Keratinocyte (primary cell): ENCODE data around the gene TBX18. TPM values are rescaled to one million over a fixed set of nuclear protein-coding genes. Genes with fewer than 3 reads are reported as not detected.

Experiments used
- DNase-seq: peaks from one replicate; pipeline ENCODE4 v3.0.0-alpha.2; 2011; ENCODE audit warnings: low read depth, missing footprints, low spot score
- FAIRE-seq: peaks from 2 replicates; lab custom pipeline; 2011; peaks lifted over from hg19 to GRCh38; lab: Jason Lieb, UNC
- H2AFZ ChIP-seq: 2 replicates; pipeline ENCODE4 v1.6.0; 2012; ENCODE audit warnings: low read length, control low read depth, inconsistent platforms; ENCODE audit not compliant: control insufficient read depth
- H3K27ac ChIP-seq: 2 replicates; pipeline ENCODE4 v1.5.1; 2011; ENCODE audit warnings: low read length; ENCODE audit not compliant: control insufficient read depth, insufficient read depth
- H3K27me3 ChIP-seq: 3 replicates; pipeline ENCODE4 v1.6.0; 2011; ENCODE audit warnings: low read length; ENCODE audit not compliant: control insufficient read depth, insufficient read depth; ENCODE audit errors: extremely low read depth
- H3K36me3 ChIP-seq, 2 experiments: 2 replicates in 1 of 2; 3 replicates in 1 of 2; pipeline ENCODE4 v1.5.1; 2011; ENCODE audit warnings: low read length in 2 of 2, mild to moderate bottlenecking in 1 of 2; ENCODE audit not compliant: control insufficient read depth in 2 of 2, insufficient read depth in 2 of 2; ENCODE audit errors: extremely low read depth in 1 of 2
- H3K4me1 ChIP-seq: 3 replicates; pipeline ENCODE4 v1.5.1; 2011; ENCODE audit warnings: low read length; ENCODE audit not compliant: control insufficient read depth, insufficient read depth; ENCODE audit errors: extremely low read depth
- H3K4me2 ChIP-seq: 3 replicates; pipeline ENCODE4 v1.6.0; 2011; ENCODE audit warnings: low read depth, low read length; ENCODE audit not compliant: control insufficient read depth, insufficient read depth; ENCODE audit errors: extremely low read depth
- H3K4me3 ChIP-seq, 3 experiments: fragments of 200-600 bp in 1 of 3; sonication (generic) in 1 of 3; 2 replicates in 2 of 3; 3 replicates in 1 of 3; pipeline ENCODE4 v1.5.1; 2011 to 2016; ENCODE audit warnings: low read length in 3 of 3, mild to moderate bottlenecking in 3 of 3, control low read depth in 2 of 3, inconsistent platforms in 1 of 3, low read depth in 1 of 3, mixed read lengths in 1 of 3, mixed run types in 1 of 3, moderate library complexity in 1 of 3; ENCODE audit not compliant: control insufficient read depth in 2 of 3, insufficient read depth in 2 of 3; ENCODE audit errors: extremely low read depth in 1 of 3
- H3K79me2 ChIP-seq: 2 replicates; pipeline ENCODE4 v1.6.0; 2012; ENCODE audit warnings: low read length; ENCODE audit not compliant: control insufficient read depth, insufficient read depth
- H3K9ac ChIP-seq: 3 replicates; pipeline ENCODE4 v1.6.0; 2011; ENCODE audit warnings: low read length; ENCODE audit not compliant: control insufficient read depth, insufficient read depth; ENCODE audit errors: extremely low read depth
- H3K9me1 ChIP-seq: 3 replicates; pipeline ENCODE4 v1.6.0; 2011; ENCODE audit warnings: low read length; ENCODE audit not compliant: control insufficient read depth, insufficient read depth; ENCODE audit errors: extremely low read depth
- H3K9me3 ChIP-seq: 2 replicates; pipeline ENCODE4 v1.5.1; 2012; ENCODE audit warnings: low read depth, low read length; ENCODE audit not compliant: control insufficient read depth
- H4K20me1 ChIP-seq: 3 replicates; pipeline ENCODE4 v1.6.0; 2011; ENCODE audit warnings: low read length; ENCODE audit not compliant: control insufficient read depth, insufficient read depth; ENCODE audit errors: extremely low read depth
- EZH2 ChIP-seq: IDR thresholded peaks from one replicate; pipeline ENCODE4 v1.6.1; 2012; ENCODE audit warnings: inconsistent platforms, mild to moderate bottlenecking, low read length, moderate library complexity
- dilution Hi-C: fragments of 300-500 bp; cut with MboI; formaldehyde crosslinking; loops from one replicate; pipeline ENCODE4 v1.7.0; 2020; ENCODE audit warnings: low sequenced_read_pairs; ENCODE audit not compliant: extremely low pct_ligation_motif_present
- polyA plus RNA-seq, 5 experiments: library from polyadenylated mRNA; depleted of rRNA in 3 of 5; stranded (reverse) in 3 of 5; stranded (forward) in 1 of 5; unstranded in 1 of 5; fragments of >200 nt; gene quantifications; 1 replicate in 1 of 5; 2 replicates in 3 of 5; 3 replicates in 1 of 5; pipeline versions ENCODE4 v1.2.1 to v1.2.3, GENCODE V29; 2011 to 2012; ENCODE audit warnings: missing spikeins in 2 of 5, low read depth in 1 of 5, low replicate concordance in 1 of 5
- TF ChIP-seq, protein P1 (sequence below), 3 experiments: IDR thresholded peaks in 1 of 3; conservative IDR thresholded peaks in 1 of 3; optimal IDR thresholded peaks in 1 of 3; 2 replicates in 2 of 3; 3 replicates in 1 of 3; pipeline versions ENCODE3 to v1.5.1; 2011; ENCODE audit warnings: low read length in 3 of 3, mild to moderate bottlenecking in 3 of 3, moderate library complexity in 2 of 3, control low read depth in 1 of 3, inconsistent platforms in 1 of 3; ENCODE audit not compliant: insufficient read depth in 2 of 3; ENCODE audit errors: extremely low read depth in 1 of 3

Gene TBX18
- polyA plus RNA-seq, 1 donor (not counting 4 experiments of a cell fraction or from before 2014, with no cell fraction given), result 0.03 TPM

DNA sequence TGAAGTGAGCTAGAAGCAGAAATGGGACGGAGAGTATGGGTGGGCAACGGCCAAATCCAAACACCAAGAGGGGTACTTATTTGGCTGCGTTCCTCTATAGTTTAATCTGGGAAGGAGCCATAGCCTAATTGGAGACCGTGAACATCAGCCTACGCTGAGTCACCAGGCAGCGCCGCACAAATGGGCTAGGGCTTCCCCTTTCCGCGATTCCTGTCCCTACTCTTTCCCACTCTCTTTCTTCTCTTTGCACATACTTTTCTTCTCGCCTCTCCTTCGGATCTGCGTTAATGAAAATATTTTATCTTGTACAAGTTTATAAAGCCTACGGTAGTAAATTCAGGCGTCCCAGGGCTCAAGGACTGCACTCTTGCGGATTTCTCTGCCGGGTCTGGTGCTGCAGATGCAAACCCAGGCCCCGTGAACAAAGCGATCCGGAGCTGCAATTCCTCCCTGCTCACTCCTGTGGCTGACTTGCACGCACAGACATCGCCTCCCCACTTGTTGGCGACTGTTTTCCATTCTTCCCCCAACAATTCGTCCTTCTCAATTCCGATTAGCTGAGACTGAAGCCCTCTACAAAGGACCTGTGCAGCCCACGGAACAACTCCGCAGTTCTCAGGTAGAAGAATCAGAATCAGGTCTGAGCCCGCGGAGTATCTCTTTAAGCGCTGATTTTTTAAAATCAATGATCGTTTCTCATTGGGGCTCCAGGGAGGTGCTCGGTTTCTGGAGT lies 4.2 kb upstream of the TBX18 start:
- Histone ChIP-seq H3K27ac (no peak overlapping the region), H3K4me2 (no peak overlapping the region)
- dilution Hi-C loops, result no loop called here

DNA sequence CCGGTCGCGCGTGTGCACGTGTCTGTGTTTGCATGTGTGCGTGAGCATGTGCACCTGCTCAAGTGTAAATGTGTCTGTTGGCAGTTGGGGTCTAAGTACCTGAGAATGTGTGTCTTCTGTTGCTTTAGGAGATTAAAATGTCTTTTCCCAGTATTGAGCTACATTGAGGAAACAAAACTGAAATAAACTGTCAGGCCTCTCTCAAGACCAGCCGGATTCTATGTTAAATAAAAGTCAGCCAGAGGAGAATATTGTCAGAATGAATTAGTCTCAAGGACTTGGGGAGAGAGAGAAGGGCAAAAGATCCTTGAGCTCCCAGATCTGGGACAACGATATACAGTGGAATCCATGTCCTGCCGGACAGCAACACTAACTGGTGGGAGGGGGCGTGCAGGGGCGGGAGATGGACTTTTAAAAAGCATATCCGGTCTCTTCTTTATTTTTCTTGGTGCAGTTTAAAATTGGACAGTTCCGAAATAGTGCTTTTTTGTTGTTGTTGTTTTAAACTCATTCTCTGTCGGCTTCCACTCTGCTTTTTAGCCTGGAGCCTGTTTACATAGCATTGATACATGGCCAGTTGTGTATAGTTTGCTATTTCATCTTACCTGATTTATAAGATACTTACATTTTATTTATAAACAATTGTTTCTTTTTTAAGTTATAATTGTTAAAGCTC lies 3.3 kb upstream of the TBX18 start:
- H3K27me3 ChIP-seq, result peaks cover 80% of the 10 kb centered on the region
- no peaks in the 10 kb centered on the region for H3K36me3 ChIP-seq
- H3K79me2 ChIP-seq, result no peaks in the 10 kb centered on the region
- H3K9me1 ChIP-seq, result no peaks in the 10 kb centered on the region
- no peak for FAIRE-seq
- H3K9me3 ChIP-seq, result peaks cover 5% of the 10 kb centered on the region
- dilution Hi-C loops, result no loop called here
- H3K27ac ChIP-seq, result no peak overlapping the region
- no peak overlapping the region for H2AFZ ChIP-seq
- no peaks in the 10 kb centered on the region for H4K20me1 ChIP-seq
- H3K9ac ChIP-seq, result no peak overlapping the region
- no peak overlapping the region for H3K4me3 ChIP-seq
- H3K4me2 ChIP-seq, result no peak overlapping the region
- no peaks in the 10 kb centered on the region for H3K4me1 ChIP-seq
- TF ChIP-seq, protein P1, sequence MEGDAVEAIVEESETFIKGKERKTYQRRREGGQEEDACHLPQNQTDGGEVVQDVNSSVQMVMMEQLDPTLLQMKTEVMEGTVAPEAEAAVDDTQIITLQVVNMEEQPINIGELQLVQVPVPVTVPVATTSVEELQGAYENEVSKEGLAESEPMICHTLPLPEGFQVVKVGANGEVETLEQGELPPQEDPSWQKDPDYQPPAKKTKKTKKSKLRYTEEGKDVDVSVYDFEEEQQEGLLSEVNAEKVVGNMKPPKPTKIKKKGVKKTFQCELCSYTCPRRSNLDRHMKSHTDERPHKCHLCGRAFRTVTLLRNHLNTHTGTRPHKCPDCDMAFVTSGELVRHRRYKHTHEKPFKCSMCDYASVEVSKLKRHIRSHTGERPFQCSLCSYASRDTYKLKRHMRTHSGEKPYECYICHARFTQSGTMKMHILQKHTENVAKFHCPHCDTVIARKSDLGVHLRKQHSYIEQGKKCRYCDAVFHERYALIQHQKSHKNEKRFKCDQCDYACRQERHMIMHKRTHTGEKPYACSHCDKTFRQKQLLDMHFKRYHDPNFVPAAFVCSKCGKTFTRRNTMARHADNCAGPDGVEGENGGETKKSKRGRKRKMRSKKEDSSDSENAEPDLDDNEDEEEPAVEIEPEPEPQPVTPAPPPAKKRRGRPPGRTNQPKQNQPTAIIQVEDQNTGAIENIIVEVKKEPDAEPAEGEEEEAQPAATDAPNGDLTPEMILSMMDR (optimal IDR thresholded peaks at IDR 0.05 in 1 of 3, IDR thresholded peaks at IDR 0.05 in 1 of 3, conservative IDR thresholded peaks at IDR 0.05 in 1 of 3; ENCODE audit: extremely low read depth in 1 of 3, insufficient read depth in 2 of 3, low read length in 3 of 3), result no peak
- no peak for TF ChIP-seq EZH2
- DNase-seq, result no peak

More for the DNA sequence above, 4.2 kb upstream of the TBX18 start:
- TF ChIP-seq, protein P1 (optimal IDR thresholded peaks at IDR 0.05 in 1 of 3, IDR thresholded peaks at IDR 0.05 in 1 of 3, conservative IDR thresholded peaks at IDR 0.05 in 1 of 3; ENCODE audit: extremely low read depth in 1 of 3, insufficient read depth in 2 of 3, low read length in 3 of 3), result no peak
- peak; percentile 37 for TF ChIP-seq EZH2
- H3K9me3 ChIP-seq, result peaks cover 5% of the 10 kb centered on the region
- no peaks in the 10 kb centered on the region for H4K20me1 ChIP-seq
- H3K4me3 ChIP-seq, result no peak overlapping the region
- no peaks in the 10 kb centered on the region for H3K79me2 ChIP-seq
- no peaks in the 10 kb centered on the region for H3K4me1 ChIP-seq
- DNase-seq (no peak), FAIRE-seq (no peak)
- H2AFZ ChIP-seq, result no peak overlapping the region
- H3K9me1 ChIP-seq, result no peaks in the 10 kb centered on the region
- H3K27me3 ChIP-seq, result peaks cover 80% of the 10 kb centered on the region
- H3K9ac ChIP-seq, result no peak overlapping the region
- no peaks in the 10 kb centered on the region for H3K36me3 ChIP-seq
